T-helper 1 cell treated with Interleukin-12 subunit alpha and Interleukin-12 subunit beta and Interleukin-4 antibody, amounts not matched to agents 30 μg/mL and 1 μg/mL, for 36 hours (primary cell): Measurements from ENCODE around the gene ZNF202.
"Not testable (repeated sequence)": the region's sequence is repeated elsewhere in the genome, so short reads cannot be mapped to it uniquely, and the experiment has no call there.

Experiments used
- H3K27ac Mint-ChIP-seq: one replicate; pipeline ENCODE4 v1.8.0; 2021; ENCODE audit warnings: mild to moderate bottlenecking, mixed read lengths
- H3K27me3 Mint-ChIP-seq: one replicate; pipeline ENCODE4 v1.8.0; 2021; ENCODE audit warnings: low read depth, mixed read lengths
- H3K36me3 Mint-ChIP-seq: one replicate; pipeline ENCODE4 v1.8.0; 2021; ENCODE audit warnings: low read depth, mixed read lengths
- H3K4me1 Mint-ChIP-seq: one replicate; pipeline ENCODE4 v1.8.0; 2021; ENCODE audit warnings: low read depth, mixed read lengths
- H3K4me3 Mint-ChIP-seq: one replicate; pipeline ENCODE4 v1.8.0; 2021; ENCODE audit warnings: mild to moderate bottlenecking, moderate library complexity, mixed read lengths
- H3K9me3 Mint-ChIP-seq: one replicate; pipeline ENCODE4 v1.8.0; 2021; ENCODE audit warnings: mixed read lengths

ZNF202 gene

GRCh38 chr11:123712627-123713026, 28.8 kb downstream of the ZNF202 start:
- not testable (repeated sequence) for H3K4me1 Mint-ChIP-seq, H3K9me3 Mint-ChIP-seq, H3K36me3 Mint-ChIP-seq, H3K27ac Mint-ChIP-seq, H3K4me3 Mint-ChIP-seq
- peaks cover 35% of the 10 kb centered on the region for H3K27me3 Mint-ChIP-seq

- Mint-ChIP-seq H3K9me3 (no peaks in the 10 kb centered on the region), H3K36me3 (no peaks in the 10 kb centered on the region), H3K4me3 (no peak overlapping the region), H3K4me1 (no peaks in the 10 kb centered on the region), H3K27me3 (peaks cover 12% of the 10 kb centered on the region), H3K27ac (no peak overlapping the region)
Observed at GRCh38 chr11:123707606-123708205, 33.8 kb downstream of the ZNF202 start.

- H3K27ac Mint-ChIP-seq: no peak overlapping the region
Observed at GRCh38 chr11:123707206-123707605, 34.3 kb downstream of the ZNF202 start.

GRCh38 chr11:123704341-123704740, 37.1 kb downstream of the ZNF202 start:
- Mint-ChIP-seq H3K27ac (no peak overlapping the region), H3K4me1 (peaks cover 2% of the 10 kb centered on the region), H3K4me3 (no peak overlapping the region), H3K36me3 (no peaks in the 10 kb centered on the region), H3K9me3 (no peaks in the 10 kb centered on the region), H3K27me3 (peaks cover 15% of the 10 kb centered on the region)

More at GRCh38 chr11:123707206-123707605, 34.3 kb downstream of the ZNF202 start:
- Mint-ChIP-seq H3K27me3 (peaks cover 9% of the 10 kb centered on the region), H3K4me3 (no peak overlapping the region), H3K36me3 (no peaks in the 10 kb centered on the region), H3K4me1 (no peaks in the 10 kb centered on the region), H3K9me3 (no peaks in the 10 kb centered on the region)

- no peak overlapping the region for H3K27ac Mint-ChIP-seq
- H3K4me1 Mint-ChIP-seq: peaks cover 2% of the 10 kb centered on the region
- peaks cover 20% of the 10 kb centered on the region for H3K27me3 Mint-ChIP-seq
- no peaks in the 10 kb centered on the region for H3K36me3 Mint-ChIP-seq
- H3K9me3 Mint-ChIP-seq: no peaks in the 10 kb centered on the region
- H3K4me3 Mint-ChIP-seq: no peak overlapping the region
Observed at GRCh38 chr11:123702696-123703095, 38.8 kb downstream of the ZNF202 start.

GRCh38 chr11:123702139-123702538, 39.3 kb downstream of the ZNF202 start:
- Mint-ChIP-seq H3K36me3 (no peaks in the 10 kb centered on the region), H3K9me3 (no peaks in the 10 kb centered on the region), H3K27me3 (peaks cover 22% of the 10 kb centered on the region), H3K27ac (no peak overlapping the region), H3K4me3 (no peak overlapping the region), H3K4me1 (peaks cover 2% of the 10 kb centered on the region)

GRCh38 chr11:123700772-123701171, 40.7 kb downstream of the ZNF202 start:
- peaks cover 2% of the 10 kb centered on the region for H3K4me1 Mint-ChIP-seq
- no peaks in the 10 kb centered on the region for H3K36me3 Mint-ChIP-seq
- H3K27me3 Mint-ChIP-seq: peaks cover 22% of the 10 kb centered on the region
- H3K27ac Mint-ChIP-seq: no peak overlapping the region
- H3K9me3 Mint-ChIP-seq: no peaks in the 10 kb centered on the region
- no peak overlapping the region for H3K4me3 Mint-ChIP-seq

- Mint-ChIP-seq H3K36me3 (no peaks in the 10 kb centered on the region), H3K4me1 (peaks cover 2% of the 10 kb centered on the region), H3K4me3 (no peak overlapping the region), H3K27ac (no peak overlapping the region), H3K27me3 (peaks cover 28% of the 10 kb centered on the region), H3K9me3 (no peaks in the 10 kb centered on the region)
Observed at GRCh38 chr11:123698546-123699127, 42.8 kb downstream of the ZNF202 start.

- Mint-ChIP-seq H3K36me3 (no peaks in the 10 kb centered on the region), H3K27me3 (peaks cover 49% of the 10 kb centered on the region), H3K4me1 (peaks cover 2% of the 10 kb centered on the region), H3K9me3 (no peaks in the 10 kb centered on the region), H3K27ac (no peak overlapping the region), H3K4me3 (no peak overlapping the region)
Observed at GRCh38 chr11:123696183-123696582, 45.3 kb downstream of the ZNF202 start.

GRCh38 chr11:123695231-123695630, 46.2 kb downstream of the ZNF202 start:
- no peak overlapping the region for H3K27ac Mint-ChIP-seq
- H3K9me3 Mint-ChIP-seq: no peaks in the 10 kb centered on the region
- no peaks in the 10 kb centered on the region for H3K36me3 Mint-ChIP-seq
- H3K27me3 Mint-ChIP-seq: peaks cover 47% of the 10 kb centered on the region
- H3K4me3 Mint-ChIP-seq: no peak overlapping the region
- H3K4me1 Mint-ChIP-seq: no peaks in the 10 kb centered on the region

- Mint-ChIP-seq H3K27me3 (peaks cover 40% of the 10 kb centered on the region), H3K36me3 (no peaks in the 10 kb centered on the region), H3K4me3 (no peak overlapping the region), H3K9me3 (no peaks in the 10 kb centered on the region), H3K27ac (no peak overlapping the region), H3K4me1 (no peaks in the 10 kb centered on the region)
Observed at GRCh38 chr11:123694551-123694950, 46.9 kb downstream of the ZNF202 start.

GRCh38 chr11:123692961-123693360, 48.5 kb downstream of the ZNF202 start:
- peaks cover 38% of the 10 kb centered on the region for H3K27me3 Mint-ChIP-seq
- H3K36me3 Mint-ChIP-seq: no peaks in the 10 kb centered on the region
- no peaks in the 10 kb centered on the region for H3K4me1 Mint-ChIP-seq
- H3K27ac Mint-ChIP-seq: no peak overlapping the region
- H3K9me3 Mint-ChIP-seq: no peaks in the 10 kb centered on the region
- no peak overlapping the region for H3K4me3 Mint-ChIP-seq

GRCh38 chr11:123690485-123690884, 51.0 kb downstream of the ZNF202 start:
- H3K36me3 Mint-ChIP-seq: no peaks in the 10 kb centered on the region
- H3K4me1 Mint-ChIP-seq: no peaks in the 10 kb centered on the region
- peaks cover 35% of the 10 kb centered on the region for H3K27me3 Mint-ChIP-seq
- H3K9me3 Mint-ChIP-seq: no peaks in the 10 kb centered on the region
- H3K27ac Mint-ChIP-seq: no peak overlapping the region
- no peak overlapping the region for H3K4me3 Mint-ChIP-seq

GRCh38 chr11:123684601-123685000, 56.9 kb downstream of the ZNF202 start:
- no peak overlapping the region for H3K4me3 Mint-ChIP-seq
- no peak overlapping the region for H3K27ac Mint-ChIP-seq
- H3K4me1 Mint-ChIP-seq: peaks cover 2% of the 10 kb centered on the region
- H3K9me3 Mint-ChIP-seq: no peaks in the 10 kb centered on the region
- H3K36me3 Mint-ChIP-seq: no peaks in the 10 kb centered on the region
- peaks cover 17% of the 10 kb centered on the region for H3K27me3 Mint-ChIP-seq

- Mint-ChIP-seq H3K9me3 (no peaks in the 10 kb centered on the region), H3K27me3 (peaks cover 20% of the 10 kb centered on the region), H3K36me3 (no peaks in the 10 kb centered on the region), H3K4me3 (no peak overlapping the region), H3K27ac (no peak overlapping the region), H3K4me1 (peaks cover 2% of the 10 kb centered on the region)
Observed at GRCh38 chr11:123683428-123684170, 57.9 kb downstream of the ZNF202 start.
